HepG2 (cell line): ENCODE measurements around the gene KIFAP3.

ENCODE experiments used
- EP300 ChIP-seq, 3 experiments: sonication (generic) in 1 of 3; formaldehyde crosslinking in 1 of 3; IDR thresholded peaks; 2 replicates each; pipeline versions ENCODE4 v1.5.1 to v1.6.1; 2011 to 2020; ENCODE audit warnings: low read depth in 2 of 3, low read length in 2 of 3, borderline replicate concordance in 1 of 3, improper control_type of control experiment in 1 of 3, mild to moderate bottlenecking in 1 of 3, missing genetic modification reagents in 1 of 3, moderate library complexity in 1 of 3
- PAX8 ChIP-seq: sonication (generic); formaldehyde crosslinking; IDR thresholded peaks from 2 replicates; pipeline ENCODE4 v1.8.0; 2022; ENCODE audit warnings: mild to moderate bottlenecking, missing genetic modification reagents, borderline replicate concordance
- SP1 ChIP-seq, 2 experiments: fragments of 450-650 bp in 1 of 2; sonication (generic) in 1 of 2; formaldehyde crosslinking in 1 of 2; IDR thresholded peaks; 2 replicates each; pipeline versions ENCODE4 v1.4.0 to v1.6.1; 2016 to 2020; ENCODE audit warnings: missing genetic modification reagents in 1 of 2
- ZNF274 ChIP-seq: sonication (generic); formaldehyde crosslinking; IDR thresholded peaks from 2 replicates; pipeline ENCODE4 v1.5.1; 2020; ENCODE audit warnings: mild to moderate bottlenecking, missing genetic modification reagents
- ZNF510 ChIP-seq: sonication (generic); formaldehyde crosslinking; IDR thresholded peaks from 2 replicates; pipeline ENCODE4 v1.4.0; 2020; ENCODE audit warnings: low read depth, mild to moderate bottlenecking, missing genetic modification reagents
- ZNF740 ChIP-seq: sonication (generic); formaldehyde crosslinking; IDR thresholded peaks from 2 replicates; pipeline ENCODE4 v1.4.0; 2020; ENCODE audit warnings: missing genetic modification reagents

GRCh38 chr1:170009551-170009950 lies 64.9 kb downstream of the KIFAP3 start:
- TF ChIP-seq SP1 (IDR thresholded peaks at IDR 0.05) (no peak), SP1 (CRISPR knock-in tag; IDR thresholded peaks at IDR 0.05) (no peak), ZNF274 (CRISPR knock-in tag) (no peak), EP300 (IDR thresholded peaks at IDR 0.05; ENCODE audit: low read depth in 2 of 2, low read length in 2 of 2) (no peak), EP300 (CRISPR knock-in tag; IDR thresholded peaks at IDR 0.05; ENCODE audit: borderline replicate concordance) (no peak), ZNF510 (CRISPR knock-in tag) (no peak), PAX8 (CRISPR knock-in tag) (no peak), ZNF740 (no peak)
